A549 (cell line): ENCODE results near the gene FRMD4A. TPM values are rescaled to one million over a fixed set of nuclear protein-coding genes. Genes with fewer than 3 reads are reported as not detected.

Experiments used
- ATAC-seq, 2 experiments: fragments of 200-7000 bp in 1 of 2; fragments of >200 bp in 1 of 2; cut with Nextera tagmentation in 1 of 2; cut with Tn5 transposase in 1 of 2; 3 replicates each; pipeline versions ENCODE4 v1.8.0 to v1.9.1; 2018 to 2020; ENCODE audit warnings: mild to moderate bottlenecking in 1 of 2, moderate library complexity in 1 of 2
- CTCF ChIA-PET: fragments of 300-600 bp; sonication (Branson Sonifier 250); formaldehyde crosslinking; extraction: SDS; loops from one replicate; lab custom pipeline; 2021; ENCODE audit warnings: antibody characterized with exemption, inconsistent platforms; lab: Yijun Ruan, JAX
- POLR2A ChIA-PET: fragments of 350-600 bp; formaldehyde crosslinking; extraction: SDS; loops from one replicate; lab custom pipeline; 2021; ENCODE audit warnings: antibody characterized with exemption, inconsistent platforms; lab: Yijun Ruan, JAX
- DNase-seq, 2 experiments: peaks; one replicate each; pipeline versions ENCODE4 v3.0.0 to v3.0.0-alpha.2; 2011 to 2016; ENCODE audit warnings: low read depth in 1 of 2, low spot score in 1 of 2
- FAIRE-seq: peaks from 2 replicates; lab custom pipeline; 2011; peaks lifted over from hg19 to GRCh38; lab: Jason Lieb, UNC
- H3K27ac ChIP-seq, 2 experiments: fragments of >200 bp; sonication (Bioruptor Twin); formaldehyde crosslinking; 3 replicates each; pipeline ENCODE4 v1.5.1; 2016 to 2017
- H3K4me1 ChIP-seq: fragments of >200 bp; sonication (Bioruptor Twin); formaldehyde crosslinking; 3 replicates; pipeline ENCODE4 v1.6.1; 2016
- H3K4me2 ChIP-seq: fragments of >200 bp; sonication (Bioruptor Twin); formaldehyde crosslinking; 3 replicates; pipeline ENCODE4 v1.6.1; 2016
- H3K4me3 ChIP-seq: fragments of >200 bp; sonication (Bioruptor Twin); formaldehyde crosslinking; 3 replicates; pipeline ENCODE4 v1.5.1; 2016
- H3K9me3 ChIP-seq: fragments of >200 bp; sonication (Bioruptor Twin); formaldehyde crosslinking; 3 replicates; pipeline ENCODE4 v1.6.1; 2016
- CBX2 ChIP-seq: fragments of 200-600 bp; sonication (generic); IDR thresholded peaks from 2 replicates; pipeline ENCODE4 v1.6.1; 2016; ENCODE audit warnings: low read depth, mild to moderate bottlenecking, borderline replicate concordance
- CHD2 ChIP-seq: fragments of 150-350 bp; IDR thresholded peaks from 2 replicates; pipeline ENCODE4 v1.6.1; 2014; ENCODE audit warnings: low read length; ENCODE audit not compliant: partially characterized antibody
- EHMT2 ChIP-seq: fragments of 200-600 bp; sonication (generic); IDR thresholded peaks from 2 replicates; pipeline ENCODE4 v1.6.1; 2016; ENCODE audit warnings: antibody characterized with exemption, low read depth, mild to moderate bottlenecking, moderate library complexity
- FOSB ChIP-seq: fragments of 250-450 bp; sonication (Bioruptor Pico); IDR thresholded peaks from 2 replicates; pipeline ENCODE4 v1.5.0; 2020; ENCODE audit warnings: mild to moderate bottlenecking, moderate library complexity
- FOXS1 ChIP-seq: fragments of 250-450 bp; sonication (Bioruptor Pico); IDR thresholded peaks from 2 replicates; pipeline ENCODE4 v1.5.0; 2020; ENCODE audit warnings: mild to moderate bottlenecking, moderate library complexity
- JUNB ChIP-seq: fragments of >200 bp; sonication (Bioruptor Twin); formaldehyde crosslinking; IDR thresholded peaks from 2 replicates; pipeline ENCODE4 v1.6.1; 2016
- KDM1A ChIP-seq: fragments of 200-600 bp; sonication (generic); IDR thresholded peaks from 2 replicates; pipeline ENCODE4 v1.6.1; 2016; ENCODE audit warnings: low read depth, mild to moderate bottlenecking
- NFE2L2 ChIP-seq: fragments of 150-350 bp; conservative IDR thresholded peaks from 2 replicates; pipeline ENCODE4 v1.6.1; 2014; ENCODE audit warnings: low read length
- NPAS2 ChIP-seq: fragments of 250-450 bp; sonication (Bioruptor Pico); IDR thresholded peaks from 2 replicates; pipeline ENCODE4 v1.8.0; 2022; ENCODE audit warnings: mild to moderate bottlenecking, moderate library complexity, borderline replicate concordance
- PHF8 ChIP-seq: fragments of 200-600 bp; sonication (generic); IDR thresholded peaks from 2 replicates; pipeline ENCODE4 v1.6.1; 2016; ENCODE audit warnings: low read depth, mild to moderate bottlenecking, antibody characterized with exemption, moderate library complexity, borderline replicate concordance
- POLR2A ChIP-seq: IDR thresholded peaks from 2 replicates; pipeline ENCODE4 v1.6.1; 2012; ENCODE audit warnings: mild to moderate bottlenecking, low read length
- POLR2AphosphoS2 ChIP-seq: conservative IDR thresholded peaks from 2 replicates; pipeline ENCODE4 v1.6.1; 2012; ENCODE audit warnings: low read length, improper control_type of control experiment, inconsistent platforms
- RARB ChIP-seq: fragments of 250-450 bp; sonication (Bioruptor Pico); IDR thresholded peaks from 2 replicates; pipeline ENCODE4 v1.8.0; 2021; ENCODE audit warnings: mild to moderate bottlenecking, moderate library complexity
- RFX5 ChIP-seq: fragments of 450-650 bp; IDR thresholded peaks from 2 replicates; pipeline ENCODE4 v1.7.1; 2014; ENCODE audit warnings: antibody characterized with exemption, mild to moderate bottlenecking, moderate library complexity
- TFCP2L1 ChIP-seq: fragments of 250-450 bp; sonication (Bioruptor Pico); IDR thresholded peaks from 2 replicates; pipeline ENCODE4 v1.5.0; 2021; ENCODE audit warnings: mild to moderate bottlenecking
- ZSCAN20 ChIP-seq: fragments of 250-450 bp; sonication (Bioruptor Pico); IDR thresholded peaks from 2 replicates; pipeline ENCODE4 v1.8.0; 2022; ENCODE audit warnings: mild to moderate bottlenecking, moderate library complexity
- WGBS: methylation state at CpG from one replicate; pipeline ENCODE4 v1.1.6; 2017; ENCODE audit errors: missing lambda C conversion rate; 5-methylcytosine and 5-hydroxymethylcytosine counted together
- polyA plus RNA-seq, 4 experiments: library from polyadenylated mRNA; depleted of rRNA in 3 of 4; stranded (reverse); fragments of >200 nt; fragmentation: RNase III in 1 of 4; extraction: RNeasy Plus Mini Kit Qiagen cat#74134 plus additional on column Dnase treatment in 1 of 4; gene quantifications; 2 replicates in 3 of 4; 3 replicates in 1 of 4; pipeline ENCODE4 v1.2.3, GENCODE V29; 2011 to 2017
- TF ChIP-seq, protein P1 (sequence below): fragments of 250-450 bp; sonication (Bioruptor Pico); IDR thresholded peaks from 2 replicates; pipeline ENCODE4 v1.5.0; 2020; ENCODE audit warnings: low read depth, mild to moderate bottlenecking, moderate library complexity
- TF ChIP-seq, protein P2 (sequence below): fragments of 250-450 bp; sonication (Bioruptor Pico); IDR thresholded peaks from 2 replicates; pipeline ENCODE4 v1.5.0; 2021; ENCODE audit warnings: mild to moderate bottlenecking, moderate library complexity, borderline replicate concordance
- TF ChIP-seq, protein P3 (sequence below): fragments of >200 bp; sonication (Bioruptor Twin); formaldehyde crosslinking; IDR thresholded peaks from 2 replicates; pipeline ENCODE4 v1.6.1; 2016
- TF ChIP-seq, protein P4 (sequence below): IDR thresholded peaks from 2 replicates; pipeline ENCODE4 v1.6.1; 2012
- TF ChIP-seq, protein P5 (sequence below): fragments of 450-650 bp; IDR thresholded peaks from 2 replicates; pipeline ENCODE4 v1.6.1; 2014; ENCODE audit warnings: antibody characterized with exemption
- TF ChIP-seq, protein P6 (sequence below): fragments of >200 bp; sonication (Bioruptor Twin); formaldehyde crosslinking; IDR thresholded peaks from 3 replicates; pipeline ENCODE4 v1.5.1; 2016

FRMD4A gene
- polyA plus RNA-seq, 2 of the 4 experiments (the other 2 are of a cell fraction) = 2.5 to 4.7 TPM

DNA sequence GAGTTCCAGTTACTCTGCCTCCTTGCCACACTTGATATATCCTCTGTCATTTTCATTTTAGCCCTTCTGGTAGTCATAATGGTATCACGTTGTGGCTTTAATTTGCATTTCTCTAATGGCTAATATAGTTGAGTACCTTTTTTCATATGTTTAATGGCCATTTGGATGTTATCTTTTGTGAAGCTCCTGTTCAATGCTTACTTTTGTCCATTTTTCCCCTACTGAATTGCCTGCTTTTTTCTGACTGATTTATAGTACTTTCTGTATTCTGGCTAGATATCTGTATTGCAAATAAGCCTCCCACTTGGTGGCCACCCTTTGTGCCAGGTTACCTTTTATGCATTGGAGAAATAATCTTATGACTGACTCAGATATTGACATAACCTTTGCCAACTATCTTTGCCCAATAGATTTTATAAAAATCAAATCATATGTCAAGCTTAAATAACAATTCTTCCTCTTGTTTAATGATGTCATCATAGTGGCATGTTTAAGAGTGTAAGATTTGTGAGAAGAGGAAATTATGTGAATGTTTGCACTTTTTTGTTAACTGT, 693.3 kb downstream of the FRMD4A start:
- Histone ChIP-seq H3K9me3 (peaks cover 13% of the 10 kb centered on the region; the same call in 2 of the 3 replicates), H3K4me3 (no peak overlapping the region)
- ChIA-PET CTCF (interaction anchor here (0.6 kb wide), 1 partner anchor 16 kb away, joined by 3 read pairs; no protein-coding TSS in a partner anchor), POLR2A (no interaction called here)
- no peak for DNase-seq
- no peak for FAIRE-seq
- ATAC-seq = no peak
- TF ChIP-seq CHD2 = no peak
- TF ChIP-seq KDM1A = no peak
- no peak for TF ChIP-seq FOSB (CRISPR knock-in tag)
- TF ChIP-seq JUNB = peak; percentile 32; the same call in 1 of the 2 replicates
- TF ChIP-seq, protein P1, sequence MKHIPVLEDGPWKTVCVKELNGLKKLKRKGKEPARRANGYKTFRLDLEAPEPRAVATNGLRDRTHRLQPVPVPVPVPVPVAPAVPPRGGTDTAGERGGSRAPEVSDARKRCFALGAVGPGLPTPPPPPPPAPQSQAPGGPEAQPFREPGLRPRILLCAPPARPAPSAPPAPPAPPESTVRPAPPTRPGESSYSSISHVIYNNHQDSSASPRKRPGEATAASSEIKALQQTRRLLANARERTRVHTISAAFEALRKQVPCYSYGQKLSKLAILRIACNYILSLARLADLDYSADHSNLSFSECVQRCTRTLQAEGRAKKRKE (CRISPR knock-in tag) = no peak
- TF ChIP-seq, protein P2, sequence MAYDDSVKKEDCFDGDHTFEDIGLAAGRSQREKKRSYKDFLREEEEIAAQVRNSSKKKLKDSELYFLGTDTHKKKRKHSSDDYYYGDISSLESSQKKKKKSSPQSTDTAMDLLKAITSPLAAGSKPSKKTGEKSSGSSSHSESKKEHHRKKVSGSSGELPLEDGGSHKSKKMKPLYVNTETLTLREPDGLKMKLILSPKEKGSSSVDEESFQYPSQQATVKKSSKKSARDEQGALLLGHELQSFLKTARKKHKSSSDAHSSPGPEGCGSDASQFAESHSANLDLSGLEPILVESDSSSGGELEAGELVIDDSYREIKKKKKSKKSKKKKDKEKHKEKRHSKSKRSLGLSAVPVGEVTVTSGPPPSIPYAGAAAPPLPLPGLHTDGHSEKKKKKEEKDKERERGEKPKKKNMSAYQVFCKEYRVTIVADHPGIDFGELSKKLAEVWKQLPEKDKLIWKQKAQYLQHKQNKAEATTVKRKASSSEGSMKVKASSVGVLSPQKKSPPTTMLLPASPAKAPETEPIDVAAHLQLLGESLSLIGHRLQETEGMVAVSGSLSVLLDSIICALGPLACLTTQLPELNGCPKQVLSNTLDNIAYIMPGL = no peak
- TF ChIP-seq, protein P3, sequence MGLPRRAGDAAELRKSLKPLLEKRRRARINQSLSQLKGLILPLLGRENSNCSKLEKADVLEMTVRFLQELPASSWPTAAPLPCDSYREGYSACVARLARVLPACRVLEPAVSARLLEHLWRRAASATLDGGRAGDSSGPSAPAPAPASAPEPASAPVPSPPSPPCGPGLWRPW = no peak
- TF ChIP-seq, all 56 proteins: peak for 1
- WGBS = 61% methylated on average over 1 of the region's 1 CpG
- Histone ChIP-seq H3K4me1 (peaks cover 9% of the 10 kb centered on the region; the same call in 2 of the 3 replicates), H3K4me2 (peak overlapping the region; percentile 21; the same call in 2 of the 3 replicates), H3K27ac (no peak overlapping the region)

DNA sequence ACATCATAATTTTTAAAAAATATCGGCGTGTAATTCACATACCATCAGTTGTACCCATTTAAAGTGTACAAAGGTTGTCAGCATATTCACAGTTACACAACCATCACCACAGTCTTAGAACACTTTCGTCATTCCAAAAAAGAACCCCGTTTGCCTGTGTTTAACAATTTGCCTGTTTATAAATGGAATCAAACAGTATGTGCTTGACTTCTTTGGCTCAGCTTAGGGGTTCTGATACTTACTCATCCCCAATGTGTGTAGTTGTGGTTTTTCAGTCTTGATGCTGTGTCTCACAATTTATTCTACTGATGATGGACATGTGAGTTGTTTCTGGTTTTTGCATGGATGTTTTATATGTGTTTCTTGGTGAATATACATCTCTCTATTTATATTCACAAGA, 693.9 kb downstream of the FRMD4A start:
- ChIA-PET CTCF (interaction anchor here (0.6 kb wide), 1 partner anchor 15 kb away, joined by 3 read pairs; no protein-coding TSS in a partner anchor), POLR2A (no interaction called here)
- H3K9me3 ChIP-seq = peaks cover 7% of the 10 kb centered on the region; the same call in 2 of the 3 replicates
- H3K4me3 ChIP-seq = no peak overlapping the region
- FAIRE-seq (no peak), ATAC-seq (no peak), DNase-seq (no peak)
- WGBS = 89% methylated on average over 4 of the region's 4 CpGs
- H3K4me1 ChIP-seq = peaks cover 9% of the 10 kb centered on the region; the same call in 2 of the 3 replicates
- H3K4me2 ChIP-seq = peak overlapping the region; percentile 21; the same call in 1 of the 3 replicates
- TF ChIP-seq PHF8 (no peak), POLR2AphosphoS2 (no peak), POLR2A (no peak)
- TF ChIP-seq, protein P2 = no peak
- TF ChIP-seq, protein P4, sequence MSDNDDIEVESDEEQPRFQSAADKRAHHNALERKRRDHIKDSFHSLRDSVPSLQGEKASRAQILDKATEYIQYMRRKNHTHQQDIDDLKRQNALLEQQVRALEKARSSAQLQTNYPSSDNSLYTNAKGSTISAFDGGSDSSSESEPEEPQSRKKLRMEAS = no peak
- no peak overlapping the region for H3K27ac ChIP-seq

DNA sequence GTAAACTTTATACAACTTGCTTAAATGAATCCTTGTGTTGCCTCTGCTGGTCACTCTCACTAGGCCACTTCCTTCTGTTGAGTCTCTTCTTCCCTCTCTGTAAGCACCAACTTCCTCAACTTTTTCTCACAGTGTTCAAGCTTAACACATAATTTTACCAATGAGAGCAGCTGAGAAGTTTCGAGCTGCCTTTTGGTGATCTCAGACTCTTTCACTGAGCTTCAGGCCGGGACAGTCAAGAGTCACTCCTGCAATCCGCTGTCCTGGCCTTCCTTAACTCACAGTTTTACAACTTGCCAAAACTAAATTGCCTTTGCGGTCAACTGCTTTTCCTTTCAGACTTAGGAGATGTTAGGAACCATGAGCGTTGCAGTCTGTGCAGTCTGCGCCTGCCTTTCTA, 696.5 kb downstream of the FRMD4A start:
- no peak for TF ChIP-seq RARB
- no peak for TF ChIP-seq NPAS2 (CRISPR knock-in tag)
- TF ChIP-seq, protein P5, sequence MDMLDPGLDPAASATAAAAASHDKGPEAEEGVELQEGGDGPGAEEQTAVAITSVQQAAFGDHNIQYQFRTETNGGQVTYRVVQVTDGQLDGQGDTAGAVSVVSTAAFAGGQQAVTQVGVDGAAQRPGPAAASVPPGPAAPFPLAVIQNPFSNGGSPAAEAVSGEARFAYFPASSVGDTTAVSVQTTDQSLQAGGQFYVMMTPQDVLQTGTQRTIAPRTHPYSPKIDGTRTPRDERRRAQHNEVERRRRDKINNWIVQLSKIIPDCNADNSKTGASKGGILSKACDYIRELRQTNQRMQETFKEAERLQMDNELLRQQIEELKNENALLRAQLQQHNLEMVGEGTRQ = no peak
- no peak for TF ChIP-seq CBX2
- no peak for TF ChIP-seq FOXS1 (CRISPR knock-in tag)
- TF ChIP-seq NFE2L2 = no peak
- TF ChIP-seq RFX5 = no peak
- TF ChIP-seq ZSCAN20 (CRISPR knock-in tag) = no peak
- TF ChIP-seq, protein P2 = no peak
- TF ChIP-seq POLR2A = no peak
- no peak for TF ChIP-seq TFCP2L1
- TF ChIP-seq, protein P6, sequence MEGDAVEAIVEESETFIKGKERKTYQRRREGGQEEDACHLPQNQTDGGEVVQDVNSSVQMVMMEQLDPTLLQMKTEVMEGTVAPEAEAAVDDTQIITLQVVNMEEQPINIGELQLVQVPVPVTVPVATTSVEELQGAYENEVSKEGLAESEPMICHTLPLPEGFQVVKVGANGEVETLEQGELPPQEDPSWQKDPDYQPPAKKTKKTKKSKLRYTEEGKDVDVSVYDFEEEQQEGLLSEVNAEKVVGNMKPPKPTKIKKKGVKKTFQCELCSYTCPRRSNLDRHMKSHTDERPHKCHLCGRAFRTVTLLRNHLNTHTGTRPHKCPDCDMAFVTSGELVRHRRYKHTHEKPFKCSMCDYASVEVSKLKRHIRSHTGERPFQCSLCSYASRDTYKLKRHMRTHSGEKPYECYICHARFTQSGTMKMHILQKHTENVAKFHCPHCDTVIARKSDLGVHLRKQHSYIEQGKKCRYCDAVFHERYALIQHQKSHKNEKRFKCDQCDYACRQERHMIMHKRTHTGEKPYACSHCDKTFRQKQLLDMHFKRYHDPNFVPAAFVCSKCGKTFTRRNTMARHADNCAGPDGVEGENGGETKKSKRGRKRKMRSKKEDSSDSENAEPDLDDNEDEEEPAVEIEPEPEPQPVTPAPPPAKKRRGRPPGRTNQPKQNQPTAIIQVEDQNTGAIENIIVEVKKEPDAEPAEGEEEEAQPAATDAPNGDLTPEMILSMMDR = no peak
- no peak for TF ChIP-seq FOSB (CRISPR knock-in tag)
- TF ChIP-seq KDM1A = no peak
- TF ChIP-seq EHMT2 = no peak
- ATAC-seq (no peak), DNase-seq (no peak), FAIRE-seq (no peak)
- 98% methylated on average over 6 of the region's 6 CpGs for WGBS
- ChIA-PET POLR2A (no interaction called here), CTCF (interaction anchor here (0.6 to 1.1 kb wide), 4 partner anchors 13 to 262 kb away, joined by 3 read pairs; no protein-coding TSS in a partner anchor)
- no peak overlapping the region for H3K4me2 ChIP-seq
- H3K4me3 ChIP-seq = no peak overlapping the region
- H3K9me3 ChIP-seq = no peaks in the 10 kb centered on the region
- peaks cover 9% of the 10 kb centered on the region; the same call in 2 of the 3 replicates for H3K4me1 ChIP-seq
- H3K27ac ChIP-seq = no peak overlapping the region
